NCI-H69 (cell line): ENCODE data around the gene SFI1.
A peak's percentile ranks its signal among the peaks of the same experiment; 100 is the strongest.
"Not testable (repeated sequence)": the region's sequence is repeated elsewhere in the genome, so short reads cannot be mapped to it uniquely, and the experiment has no call there.

Experiments used
- DNase-seq: peaks from one replicate; lab custom pipeline; 2025; lab: John Stamatoyannopoulos, UW

The SFI1 gene

DNA sequence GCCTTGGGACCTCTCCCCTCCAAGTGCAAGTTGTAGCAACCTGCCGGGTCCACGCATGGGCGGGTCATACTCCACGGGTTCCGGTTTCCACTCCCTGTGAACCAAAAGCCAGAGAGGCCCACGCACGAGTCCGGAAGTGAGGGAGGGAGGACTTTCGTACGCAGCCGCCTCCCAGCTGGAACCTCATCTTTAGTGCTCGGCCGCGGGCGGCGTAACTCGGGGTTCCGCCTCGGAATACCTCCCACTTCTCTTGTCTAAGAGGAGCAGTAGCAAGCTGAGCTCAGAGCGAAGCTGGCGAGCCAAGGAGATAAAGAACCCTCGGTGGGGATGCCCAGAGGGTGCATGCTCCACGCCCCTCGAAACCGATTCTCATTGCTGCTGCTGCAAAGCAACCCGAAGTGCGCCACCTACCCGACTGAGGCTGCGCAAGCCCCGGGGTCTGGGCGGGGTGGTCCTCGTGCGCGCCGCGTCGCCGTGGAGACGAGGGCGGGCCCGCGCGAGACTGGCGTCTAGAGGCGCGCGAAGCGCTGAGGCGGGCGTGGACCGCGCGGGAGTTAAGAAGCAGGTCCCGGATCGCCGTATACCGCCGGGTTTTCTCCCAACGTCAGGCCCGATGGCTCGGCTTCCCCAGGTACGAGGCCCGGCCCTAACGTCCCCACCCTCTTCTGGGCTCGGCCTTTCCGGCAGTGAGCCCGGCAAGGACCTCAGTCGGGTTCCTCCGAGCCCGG, at the start of gene SFI1:
Gene SFI1, plus strand, starts transcription at position 530 of the 728 bp plus-strand sequence. CDS start 11,749 bp downstream, outside the sequence.
- DNase-seq = peak; percentile 98

GRCh38 chr22:31446767-31447166, 49.6 kb upstream of the SFI1 start:
- no peak for DNase-seq

GRCh38 chr22:31447337-31447736, 49.0 kb upstream of the SFI1 start:
- DNase-seq = no peak

DNA sequence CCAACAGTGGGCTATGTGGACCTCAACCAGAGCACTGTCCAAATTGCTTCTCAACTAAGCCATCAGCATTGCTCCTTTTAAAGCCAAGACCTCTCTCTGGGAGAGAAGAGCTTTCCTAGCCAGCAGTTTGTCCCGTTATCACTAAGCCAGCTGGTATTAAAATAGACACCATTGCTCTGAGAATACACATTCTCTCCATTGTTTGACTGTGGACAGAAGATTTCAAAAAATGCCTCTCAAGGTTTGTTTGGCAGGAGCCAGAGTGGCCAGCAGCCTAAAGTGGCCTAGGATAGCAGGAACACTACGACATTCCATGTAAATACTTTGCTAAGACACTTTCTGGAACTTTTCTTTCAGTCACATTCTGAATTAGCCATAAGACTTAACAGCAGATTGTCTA, 48.0 kb upstream of the SFI1 start:
- DNase-seq = no peak

DNA sequence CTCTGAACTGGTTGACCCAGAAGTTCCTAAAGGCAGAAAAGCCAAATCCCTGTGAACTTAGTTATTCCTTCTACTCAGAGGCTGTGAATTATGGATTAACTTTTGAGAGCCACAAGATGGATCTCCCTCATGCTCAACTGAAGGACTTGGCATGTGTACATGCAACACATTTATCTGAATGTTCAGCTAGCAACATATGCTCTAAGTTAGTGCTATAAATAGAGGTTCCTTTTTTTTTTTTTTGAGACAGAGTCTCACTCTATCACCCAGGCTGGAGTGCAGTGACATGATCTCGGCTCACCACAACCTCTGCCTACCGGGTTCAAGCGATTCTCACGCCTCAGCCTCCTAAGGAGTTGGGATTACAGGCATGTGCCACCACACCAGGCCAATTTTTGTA, 46.8 kb upstream of the SFI1 start:
- DNase-seq = no peak

DNA sequence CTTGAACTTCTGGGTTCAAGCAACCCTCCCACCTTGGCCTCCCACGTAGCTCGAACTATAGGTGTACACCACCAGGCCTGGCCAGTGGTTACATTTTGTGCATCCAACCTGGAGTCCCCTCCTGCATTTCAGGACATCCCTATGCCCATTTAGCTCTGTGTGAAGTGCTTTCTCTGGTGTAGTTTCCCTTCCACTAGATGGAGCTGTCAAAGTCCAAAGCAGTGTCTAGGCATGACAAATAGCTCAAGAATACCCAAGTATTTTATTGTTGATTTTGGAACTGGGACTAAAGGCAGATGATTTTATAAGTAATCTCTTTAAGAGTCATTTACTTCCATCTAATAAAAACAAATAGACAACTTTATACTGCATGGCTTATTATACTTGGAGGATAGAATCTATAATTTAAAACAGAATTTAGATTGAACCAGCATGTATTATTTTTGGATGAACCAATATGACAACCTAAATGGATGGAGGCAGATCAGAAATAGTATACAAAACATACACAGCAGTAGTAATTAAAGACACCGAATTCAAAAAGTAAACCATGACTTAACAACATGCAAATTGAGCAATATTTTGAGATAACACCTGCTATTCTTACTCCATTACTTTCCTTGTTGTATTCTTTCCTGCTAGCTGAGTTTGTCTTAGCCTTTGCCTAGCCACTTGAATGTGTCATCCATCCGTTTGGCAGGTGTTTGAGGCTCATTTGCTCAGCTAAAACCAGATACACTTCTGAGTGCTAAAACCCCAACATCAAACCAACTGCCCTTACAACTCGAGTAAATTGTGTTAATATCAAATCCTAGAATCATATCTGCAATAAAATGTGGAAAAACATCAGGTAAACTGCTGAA, 44.4 kb upstream of the SFI1 start:
- DNase-seq = peak; percentile 22

DNA sequence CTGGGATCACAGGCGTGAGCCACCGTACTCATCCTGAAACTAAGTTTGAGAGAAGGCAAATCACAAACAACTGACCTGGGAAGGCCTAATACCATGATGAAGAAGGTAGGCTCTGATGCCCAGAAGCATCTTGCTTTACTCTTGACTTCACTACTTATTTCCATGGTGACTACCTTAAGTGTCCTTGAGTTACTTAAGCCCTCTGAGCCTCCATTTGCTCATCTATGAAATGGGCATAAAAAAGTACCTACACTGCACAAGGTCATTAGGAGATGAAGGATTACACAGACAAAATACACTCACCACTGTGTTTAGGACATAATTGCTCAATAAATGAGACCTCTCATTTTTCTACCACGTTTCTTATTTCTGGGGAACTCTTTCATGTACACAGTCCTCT, 34.6 kb upstream of the SFI1 start:
- DNase-seq = no peak

- no peak for DNase-seq
These were observed 31.0 kb upstream of the SFI1 start for GRCh38 chr22:31465307-31465706.

- DNase-seq = no peak
These were observed 21.6 kb upstream of the SFI1 start for GRCh38 chr22:31474743-31475142.

DNA sequence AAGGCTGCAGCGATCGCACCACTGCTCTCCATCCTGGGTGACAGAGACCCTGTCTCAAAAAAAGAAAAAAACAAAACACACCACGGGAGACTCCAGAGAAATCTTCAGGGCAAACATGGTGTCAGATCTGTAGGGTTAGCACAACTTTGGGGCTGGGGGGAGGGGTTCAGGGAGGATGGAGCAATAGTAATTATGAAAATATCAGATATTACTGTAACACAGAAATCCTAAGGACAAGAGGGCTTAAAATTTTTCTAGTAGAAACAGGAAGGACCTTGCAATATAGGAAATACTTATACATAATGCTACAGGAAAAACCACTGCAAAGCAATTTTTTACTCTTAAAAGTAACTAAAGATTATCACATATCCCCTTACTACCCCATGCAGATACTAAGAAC, 20.5 kb upstream of the SFI1 start:
- no peak for DNase-seq

DNA sequence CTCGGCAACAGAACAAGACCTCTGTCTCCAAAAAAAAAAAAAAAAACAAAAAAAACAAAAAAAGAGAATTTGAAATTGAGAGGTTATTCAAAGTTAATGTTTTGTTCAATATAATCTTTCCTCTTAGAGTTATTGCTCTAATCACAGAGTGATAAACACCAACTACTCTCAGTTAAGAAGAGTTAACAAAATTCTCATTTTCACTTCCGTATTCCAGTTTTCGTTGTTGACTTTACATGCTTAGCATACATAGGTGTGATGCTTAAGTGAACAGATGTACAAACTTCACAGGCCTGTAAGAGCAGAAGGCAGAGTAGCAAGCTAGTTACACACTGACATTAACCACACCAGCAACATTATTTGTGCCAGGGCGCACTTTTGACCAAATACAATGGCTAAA, 19.0 kb upstream of the SFI1 start:
- DNase-seq = no peak

GRCh38 chr22:31481129-31481528, 15.2 kb upstream of the SFI1 start:
- DNase-seq = no peak

- DNase-seq = not testable (repeated sequence)
These were observed 13.9 kb upstream of the SFI1 start for GRCh38 chr22:31482470-31482869.

DNA sequence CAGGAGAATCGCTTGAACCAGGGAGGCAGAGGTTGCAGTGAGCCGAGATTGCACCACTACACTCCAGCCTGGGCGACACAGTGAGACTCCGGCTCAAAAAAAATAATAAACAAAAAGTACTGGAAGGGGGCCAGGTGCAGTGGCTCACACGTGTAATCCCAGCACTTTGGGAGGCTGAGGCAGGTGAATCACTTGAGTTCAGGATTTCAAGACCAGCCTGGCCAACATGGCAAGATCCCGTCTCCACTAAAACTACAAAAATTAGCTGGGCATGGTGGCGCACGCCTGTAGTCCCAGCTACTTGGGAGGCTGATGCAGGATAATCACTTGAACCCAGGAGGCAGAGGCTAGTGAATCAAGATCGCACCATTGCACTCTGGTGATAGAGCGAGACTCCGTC, 10.0 kb upstream of the SFI1 start:
- not testable (repeated sequence) for DNase-seq

- no peak for DNase-seq
These were observed 9.4 kb upstream of the SFI1 start for GRCh38 chr22:31486951-31487350.

DNA sequence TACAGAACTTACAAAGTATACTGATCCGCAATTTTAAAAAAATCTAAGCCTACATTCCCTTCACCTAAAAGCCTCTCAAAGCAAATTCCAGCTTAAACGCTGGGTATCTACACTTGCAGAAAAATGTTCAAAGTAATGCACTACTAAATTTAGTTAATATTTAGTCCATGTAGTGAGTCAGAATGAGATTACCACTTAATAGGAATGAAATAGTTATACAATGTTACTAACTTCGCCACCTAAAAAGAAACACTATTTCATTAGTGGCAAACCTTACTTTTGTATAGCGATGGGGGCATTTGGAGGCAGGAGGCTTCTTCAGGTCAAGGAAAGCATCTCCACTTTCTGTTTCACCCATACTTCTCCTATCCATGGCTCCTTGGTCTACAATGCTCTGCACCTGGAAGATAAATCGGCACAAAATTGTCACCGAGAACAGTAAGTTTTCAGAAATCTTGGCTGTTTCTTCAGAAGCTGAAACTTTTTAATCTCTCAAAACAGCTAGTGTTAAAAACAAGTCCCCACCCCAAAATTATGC, 7.9 kb upstream of the SFI1 start:
- no peak for DNase-seq

GRCh38 chr22:31488988-31489617, 7.2 kb upstream of the SFI1 start:
- peak; percentile 67 for DNase-seq

DNA sequence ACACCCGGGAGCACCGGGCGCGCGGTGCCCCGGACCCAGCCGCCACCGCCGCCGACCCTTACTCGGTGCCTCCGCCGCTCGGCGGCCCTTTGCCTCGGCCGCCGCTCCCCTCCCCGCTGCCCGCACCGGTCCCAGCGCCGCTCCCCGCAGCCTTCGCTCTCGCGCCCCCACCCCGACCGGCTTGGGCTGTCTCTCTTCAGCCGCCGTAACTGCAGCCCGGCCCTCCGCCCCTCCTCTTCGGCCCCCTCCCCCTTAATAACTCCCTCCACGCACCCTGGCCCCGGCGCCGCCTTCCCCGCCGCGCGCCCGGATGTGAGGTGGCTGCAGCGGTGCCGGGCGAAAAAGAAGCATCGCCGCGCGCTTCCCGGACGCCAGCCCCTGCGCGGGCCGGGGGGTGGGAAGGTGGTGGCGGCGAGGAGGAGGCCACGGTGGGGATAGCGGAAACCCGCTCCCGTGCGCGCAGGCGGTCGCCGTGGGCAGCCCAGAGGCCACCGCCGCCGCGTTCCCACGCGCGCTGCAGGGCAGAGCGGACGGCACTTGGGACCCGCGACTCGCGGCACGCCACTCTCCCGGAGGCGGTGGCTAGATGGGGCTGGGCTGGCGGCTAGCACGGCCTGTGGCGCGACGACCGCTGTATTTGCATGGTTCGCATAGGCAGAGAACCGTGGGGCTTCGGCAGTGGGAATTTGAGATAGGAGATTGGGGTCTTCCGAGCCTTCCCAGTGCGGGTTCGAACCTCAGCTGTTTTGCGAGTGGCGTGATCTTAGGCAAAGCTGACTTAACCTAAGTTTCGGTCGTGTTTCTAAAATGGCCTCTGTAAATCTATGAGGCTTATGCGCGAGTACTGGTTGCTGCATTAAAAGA, 6.5 kb upstream of the SFI1 start, which contains the start of gene EIF4ENIF1:
Gene EIF4ENIF1, minus strand, starts transcription at position 211 of the 864 bp plus-strand sequence. CDS start 1,124 bp downstream, outside the sequence.
- DNase-seq = peak; percentile 96

GRCh38 chr22:31490496-31490925, 5.8 kb upstream of the SFI1 start:
- peak; percentile 69 for DNase-seq

DNA sequence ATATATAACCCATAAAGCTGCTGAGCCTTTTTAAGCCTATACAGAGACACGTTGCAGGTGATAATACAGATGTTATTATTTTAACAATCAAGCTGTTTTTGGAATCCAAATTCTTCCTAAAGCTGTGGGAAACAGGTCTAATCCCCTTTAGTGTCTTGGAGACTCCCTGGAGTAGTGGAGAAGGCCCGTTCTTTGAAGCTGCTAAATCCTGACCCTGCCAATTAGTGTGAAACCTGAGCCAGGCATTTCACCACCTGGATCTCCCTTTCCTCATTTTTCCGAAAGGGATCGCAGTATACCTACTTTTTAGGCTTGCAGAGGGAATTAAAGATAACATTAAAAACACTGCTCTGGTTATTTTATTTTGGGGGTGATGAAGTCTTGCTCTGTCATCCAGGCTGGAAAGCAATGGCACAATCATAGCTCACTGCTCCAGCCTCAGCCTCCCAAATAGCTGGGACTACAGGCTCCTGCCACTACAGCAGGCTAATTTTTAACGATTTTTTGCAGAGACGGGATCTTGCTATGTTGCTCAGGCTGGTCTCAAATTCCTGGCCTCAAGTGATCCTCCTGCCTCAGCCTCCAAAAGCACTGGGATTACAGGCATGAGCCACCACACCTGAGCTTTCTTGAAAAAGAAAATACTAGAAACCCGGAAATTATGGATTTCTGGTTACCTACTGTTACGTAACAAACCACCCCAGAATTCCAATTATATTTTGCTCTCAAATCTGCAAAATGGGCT, 4.9 kb upstream of the SFI1 start:
- peak; percentile 67 for DNase-seq

DNA sequence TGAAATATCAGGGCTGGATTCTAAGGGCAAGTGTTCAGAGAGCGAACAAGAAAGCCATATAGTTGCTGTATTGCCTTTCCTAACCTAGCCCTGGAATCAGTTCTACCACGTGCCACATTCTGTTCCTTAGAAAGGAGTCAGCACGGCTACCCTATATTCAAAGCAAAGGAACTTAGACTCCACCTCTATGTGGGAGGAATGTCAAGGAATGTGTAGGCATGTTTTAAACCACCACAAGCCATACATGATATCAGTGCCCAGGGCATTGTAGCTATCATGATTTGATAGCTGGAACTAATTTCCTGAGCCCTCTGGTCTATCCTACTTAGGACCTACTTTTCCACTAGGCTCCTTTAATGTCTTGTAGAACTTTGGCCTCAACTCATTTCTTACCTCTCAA, 4.2 kb upstream of the SFI1 start:
- DNase-seq = no peak
